ENCODE results near the gene BACE1-AS. TPM values are rescaled to one million over a fixed set of nuclear protein-coding genes. Genes with fewer than 3 reads are reported as not detected.

Gene BACE1-AS
- total RNA-seq, 1 donor from 2014 or later = 6.1 TPM

DNA sequence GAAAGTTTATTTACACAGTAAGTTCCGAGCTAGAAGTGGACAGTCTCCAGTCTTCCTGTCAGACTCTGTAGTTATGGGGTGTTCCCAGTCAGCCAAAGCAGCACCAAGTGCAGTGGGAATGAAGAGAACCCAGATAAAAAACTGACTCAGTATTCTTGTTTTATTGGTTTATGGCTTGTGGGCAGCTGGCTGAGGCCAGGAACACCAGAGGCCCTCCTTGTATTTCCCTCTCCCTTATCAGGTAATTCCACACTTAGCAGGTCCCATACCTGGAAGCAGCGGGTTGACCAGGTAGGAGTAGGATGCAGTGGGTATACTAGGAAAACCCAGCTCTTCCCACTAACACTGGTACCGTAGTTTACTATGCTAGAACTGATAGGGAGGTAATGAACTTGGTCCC, 3.5 kb upstream of the BACE1-AS start:
- DNase-seq (ENCODE audit: extremely low read depth, low read depth, low spot score) = no peak

DNA sequence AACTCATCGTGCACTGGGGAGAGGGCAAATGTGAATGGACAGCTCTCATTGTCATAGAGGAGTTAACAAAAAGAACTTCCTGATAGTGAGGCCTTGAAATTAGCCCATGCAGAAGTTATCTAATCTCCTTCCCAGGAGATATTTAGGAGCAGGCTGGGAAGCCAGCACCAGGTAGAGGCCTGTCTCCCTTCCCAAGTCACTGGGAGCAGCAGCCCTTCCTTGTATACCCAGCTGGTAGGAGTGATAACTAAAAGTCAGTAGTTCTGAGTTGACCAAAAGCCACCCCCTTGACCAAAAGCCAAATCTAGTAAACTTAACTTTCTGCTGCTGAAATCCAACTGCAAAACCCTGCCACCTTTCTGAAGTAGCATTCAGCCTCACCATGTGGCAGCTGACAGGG, 1.4 kb upstream of the BACE1-AS start:
- no peak for DNase-seq (ENCODE audit: extremely low read depth, low read depth, low spot score)

DNA sequence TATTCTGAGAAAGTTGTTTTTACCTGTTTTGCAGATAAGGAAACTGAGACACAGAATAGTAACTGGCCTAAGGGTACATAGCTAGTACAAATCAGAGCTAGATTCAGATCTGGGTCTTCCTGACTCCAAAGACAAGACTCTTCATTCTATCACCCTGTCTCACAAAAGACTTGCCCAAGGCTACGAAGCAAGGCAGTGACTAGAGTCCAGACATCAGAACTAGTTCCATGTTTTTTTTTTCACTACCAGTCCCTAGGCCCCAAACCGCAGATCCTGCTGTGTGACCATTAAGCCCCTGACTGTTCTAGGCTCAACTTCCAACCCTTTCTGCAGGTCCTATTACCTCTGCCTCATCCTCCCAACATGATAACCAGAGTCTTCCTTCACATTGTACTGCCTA, 1.5 kb downstream of the BACE1-AS start:
- no peak for DNase-seq (ENCODE audit: extremely low read depth, low read depth, low spot score)

DNA sequence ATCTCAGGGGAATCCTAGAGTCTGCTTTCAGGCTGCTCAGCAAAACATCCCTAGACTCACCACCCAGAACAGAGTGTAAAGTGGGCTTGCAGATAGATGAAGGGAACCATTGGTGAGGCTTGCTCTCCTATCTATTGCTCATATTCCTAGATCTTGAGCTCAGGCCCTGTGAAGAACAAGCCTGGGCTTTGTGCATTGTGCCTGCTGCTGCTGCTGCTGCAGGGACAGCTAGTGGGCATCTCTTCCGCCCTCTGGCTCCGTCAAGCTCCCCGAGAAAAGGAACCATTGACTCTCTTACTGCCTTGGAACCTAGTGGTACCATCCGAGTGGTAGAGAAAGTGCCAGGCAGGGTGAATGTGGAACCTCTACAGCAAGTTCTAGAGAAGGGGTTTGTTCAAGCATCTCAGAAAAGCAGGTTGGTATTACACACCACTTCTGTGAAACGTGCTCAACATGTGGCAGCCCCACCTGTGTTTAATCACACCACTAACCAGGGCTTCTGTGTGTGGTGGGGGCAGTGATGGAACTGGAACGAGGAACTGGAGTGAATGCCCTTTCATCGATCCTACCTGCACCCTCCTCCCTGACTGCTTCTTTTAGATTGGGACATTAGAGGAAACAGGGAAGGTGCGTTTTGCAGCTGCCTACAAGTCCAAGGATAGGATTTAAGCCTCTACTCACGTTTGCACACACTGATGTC, 4.4 kb downstream of the BACE1-AS start:
- no peak for DNase-seq (ENCODE audit: extremely low read depth, low read depth, low spot score)

DNA sequence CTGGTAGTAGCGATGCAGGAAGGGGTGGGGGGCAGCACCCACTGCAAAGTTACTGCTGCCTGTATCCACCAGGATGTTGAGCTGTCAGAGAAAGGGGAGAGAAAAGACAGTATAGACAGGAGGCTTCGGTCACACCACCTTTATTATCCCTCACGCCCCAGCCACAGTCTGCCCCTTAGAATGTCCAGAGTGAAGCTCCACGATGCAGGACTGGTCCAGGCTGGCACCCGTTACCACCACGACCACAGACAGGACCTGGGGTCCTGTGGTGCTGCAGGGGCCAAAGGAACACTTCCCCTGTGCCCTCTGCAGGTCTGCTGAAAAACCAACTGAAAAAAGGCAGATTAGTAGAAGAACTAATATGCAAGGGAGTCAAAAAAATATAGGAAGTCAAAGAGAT, 5.7 kb downstream of the BACE1-AS start:
- DNase-seq (ENCODE audit: extremely low read depth, low read depth, low spot score) = no peak

DNA sequence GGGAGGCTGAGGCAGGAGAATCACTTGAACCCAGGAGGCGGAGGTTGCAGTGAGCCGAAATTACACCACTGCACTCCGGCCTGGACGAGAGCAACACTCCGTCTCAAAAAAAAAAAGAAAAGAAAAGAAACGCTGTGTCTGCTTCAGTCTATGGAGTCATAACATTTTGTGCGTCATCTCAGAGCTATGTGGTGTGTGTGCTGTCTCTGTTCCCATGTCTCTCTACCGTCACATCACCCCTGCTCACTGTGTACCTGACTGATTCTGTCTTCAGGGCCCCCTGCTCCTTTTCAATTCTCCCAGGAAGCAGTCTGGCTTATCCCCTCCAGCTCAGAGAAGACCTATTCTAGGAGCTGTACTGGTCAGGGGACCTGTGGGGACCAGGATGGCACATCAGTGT, 7.0 kb downstream of the BACE1-AS start:
- DNase-seq (ENCODE audit: extremely low read depth, low read depth, low spot score) = no peak

DNA sequence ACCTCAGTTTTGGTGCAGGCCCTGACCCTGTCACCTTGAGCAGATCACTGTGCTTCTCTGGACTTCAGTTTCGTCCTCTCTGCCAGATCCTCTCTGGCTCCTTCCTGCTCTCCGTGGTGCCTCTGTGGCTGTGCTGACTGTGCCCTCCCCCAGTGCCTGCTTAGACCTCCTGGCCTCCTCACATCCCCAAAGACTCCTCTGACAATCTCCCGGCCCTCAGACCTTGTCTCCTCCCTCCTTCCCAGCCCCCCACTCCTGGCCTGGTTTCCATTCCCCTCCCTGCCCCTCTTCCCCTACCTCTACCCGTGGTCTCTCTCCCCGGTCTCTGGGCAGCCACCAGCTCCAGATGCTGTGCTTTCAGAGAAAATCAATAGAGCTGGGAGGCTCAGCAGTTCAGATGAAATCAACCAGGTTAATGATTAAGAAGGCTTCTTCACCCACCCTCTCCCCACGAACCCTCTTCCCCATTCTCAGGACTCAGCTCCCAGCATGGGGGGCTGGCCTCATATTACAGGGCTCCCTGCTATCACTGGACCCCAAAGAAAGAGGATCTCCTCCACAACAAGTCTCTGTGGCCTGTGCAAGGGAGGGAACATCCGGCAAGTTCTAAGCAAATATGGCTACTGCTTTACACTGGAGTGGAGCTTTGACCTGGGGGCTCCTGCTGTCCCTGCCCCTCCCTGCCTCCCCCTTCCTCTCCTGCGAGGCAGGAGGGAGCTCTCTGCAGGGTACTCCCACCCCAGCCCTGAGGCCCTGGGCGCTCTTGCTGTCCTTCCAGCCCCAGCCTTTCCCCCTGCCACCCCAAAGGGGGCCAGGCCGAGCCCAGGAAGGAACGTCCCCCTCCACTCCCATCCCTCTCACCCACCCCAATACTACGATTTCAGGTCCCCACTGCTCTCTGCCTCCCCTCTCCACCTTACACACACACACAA, 8.5 kb downstream of the BACE1-AS start:
- DNase-seq (ENCODE audit: extremely low read depth, low read depth, low spot score) = no peak

DNA sequence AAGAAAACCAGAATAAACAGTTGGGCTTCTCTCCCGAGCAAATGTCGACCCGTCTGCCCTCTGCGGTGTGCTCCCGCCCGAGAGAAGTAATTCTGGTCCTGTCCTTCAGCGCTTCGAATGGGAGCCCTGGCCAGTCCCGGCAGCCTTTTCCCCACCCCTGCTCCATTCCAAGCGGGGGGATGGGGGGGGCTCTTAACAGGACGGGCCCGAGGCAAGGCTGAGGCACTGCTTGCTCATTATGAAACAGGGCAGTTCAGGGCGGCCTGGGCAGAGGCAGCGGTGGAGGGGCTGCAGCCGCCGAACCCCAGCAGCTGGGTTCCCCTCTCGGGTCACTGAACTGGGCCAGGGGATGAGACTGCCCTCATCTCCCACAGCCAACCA, 9.1 kb downstream of the BACE1-AS start:
- no peak for DNase-seq (ENCODE audit: extremely low read depth, low read depth, low spot score)

DNA sequence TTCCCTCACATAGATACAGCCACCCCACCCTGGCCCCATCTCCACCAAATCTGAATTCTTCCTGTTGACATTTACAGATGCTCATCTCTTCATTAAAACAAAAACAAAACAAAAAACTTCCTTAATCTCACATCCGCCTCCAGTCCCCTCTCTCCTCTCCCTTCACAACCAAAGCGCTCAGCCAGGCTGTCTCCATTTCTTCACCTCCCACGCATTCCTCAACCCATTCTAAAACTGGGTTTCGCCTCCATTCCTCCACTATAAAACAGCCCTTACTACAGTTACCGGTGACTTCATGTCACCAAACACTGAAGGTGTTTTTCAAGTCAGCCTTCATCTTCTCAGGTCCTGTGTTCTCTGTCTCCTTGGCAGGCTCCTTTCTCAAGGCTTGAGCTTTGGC, 9.6 kb downstream of the BACE1-AS start:
- no peak for DNase-seq (ENCODE audit: extremely low read depth, low read depth, low spot score)

DNA sequence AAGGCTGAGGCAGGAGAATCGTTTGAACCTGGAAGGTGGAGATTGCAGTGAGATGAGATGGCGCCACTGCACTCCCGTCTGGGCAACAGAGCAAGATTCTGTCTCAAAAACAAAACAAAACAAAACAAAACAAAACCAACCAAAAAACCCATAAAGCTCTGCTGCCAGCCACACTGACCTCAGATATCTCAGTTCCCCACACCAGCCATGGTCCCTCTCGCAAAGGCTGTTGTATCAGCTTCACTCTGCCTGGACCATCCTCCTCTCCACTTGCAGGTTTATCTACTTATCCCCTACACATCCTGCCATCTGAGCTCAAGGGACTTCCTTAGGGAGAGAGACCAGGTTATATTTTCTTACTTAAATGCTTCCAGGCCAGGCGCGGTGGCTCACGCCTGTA, 11.1 kb downstream of the BACE1-AS start:
- DNase-seq (ENCODE audit: extremely low read depth, low read depth, low spot score) = no peak

DNA sequence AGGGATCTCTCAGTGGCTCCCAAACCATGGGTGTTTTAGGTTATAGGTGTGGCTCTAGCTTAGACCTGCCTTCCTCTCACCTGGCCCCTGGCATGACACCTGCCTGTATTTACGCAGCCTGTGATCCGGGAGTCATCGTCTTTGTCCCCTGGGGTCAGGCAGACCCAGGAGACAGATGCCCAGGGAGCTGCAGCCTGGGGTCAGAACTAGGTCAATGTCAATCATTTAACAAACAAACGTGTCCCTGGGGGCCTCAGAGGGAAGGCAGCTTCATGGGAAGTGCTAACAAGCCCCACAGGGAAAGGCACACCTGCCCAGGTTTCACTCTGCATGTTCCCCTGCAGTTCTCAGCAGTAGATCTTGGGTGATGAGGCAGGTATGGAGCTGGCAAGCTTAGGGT, 12.0 kb downstream of the BACE1-AS start:
- no peak for DNase-seq (ENCODE audit: extremely low read depth, low read depth, low spot score)

DNA sequence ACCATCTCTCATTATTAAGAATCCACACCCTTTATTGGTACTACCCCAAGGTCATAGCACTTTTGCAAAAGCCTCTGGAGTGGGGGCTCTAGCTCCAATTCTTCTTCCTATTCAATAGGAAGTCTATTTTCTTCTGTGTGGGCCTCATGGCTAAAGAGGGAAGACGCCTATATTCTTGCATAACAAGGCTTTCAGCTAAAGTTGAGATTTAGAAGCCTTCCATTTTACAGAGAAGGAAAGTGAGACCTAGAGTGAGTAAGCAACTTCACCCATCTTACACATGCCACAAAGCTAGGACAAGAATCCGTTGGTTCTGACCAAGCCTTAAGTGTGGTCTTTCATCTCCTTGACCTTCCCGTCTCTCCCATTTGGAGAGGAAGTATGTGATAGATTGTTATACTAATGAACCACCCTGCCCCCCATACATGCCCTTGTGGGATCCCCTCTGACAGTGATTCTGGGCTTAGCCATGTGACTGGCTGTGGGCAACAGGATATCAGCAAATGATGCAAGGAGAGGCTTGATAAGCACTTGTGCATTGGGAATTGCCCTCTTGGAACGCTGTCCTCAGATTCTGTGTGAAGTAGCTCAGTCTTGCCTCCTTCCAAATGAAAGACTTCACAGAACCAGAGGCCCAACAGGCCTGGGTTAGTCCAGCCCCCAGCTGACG, 12.6 kb downstream of the BACE1-AS start:
- no peak for DNase-seq (ENCODE audit: extremely low read depth, low read depth, low spot score)

DNA sequence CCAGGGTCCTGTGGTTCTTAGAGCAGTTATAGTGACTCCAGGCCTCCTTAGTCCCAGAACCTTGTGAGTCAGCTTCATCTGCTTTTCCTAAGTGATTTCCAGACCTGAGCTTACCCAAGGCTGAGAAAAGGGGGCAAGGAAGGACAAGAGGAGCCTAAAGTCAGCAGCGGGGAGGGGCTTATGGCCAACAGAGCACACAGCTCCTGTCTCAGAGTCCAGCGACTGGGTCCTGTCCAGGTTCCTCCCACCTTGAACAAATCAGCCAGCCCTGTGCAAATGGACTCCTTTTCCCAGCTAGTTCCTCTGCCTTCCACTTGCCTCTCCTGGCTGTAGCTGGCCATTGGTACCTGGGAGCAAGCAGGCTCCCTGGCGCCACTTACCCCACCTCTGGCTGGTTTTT, 14.0 kb downstream of the BACE1-AS start:
- DNase-seq (ENCODE audit: extremely low read depth, low read depth, low spot score) = no peak

DNA sequence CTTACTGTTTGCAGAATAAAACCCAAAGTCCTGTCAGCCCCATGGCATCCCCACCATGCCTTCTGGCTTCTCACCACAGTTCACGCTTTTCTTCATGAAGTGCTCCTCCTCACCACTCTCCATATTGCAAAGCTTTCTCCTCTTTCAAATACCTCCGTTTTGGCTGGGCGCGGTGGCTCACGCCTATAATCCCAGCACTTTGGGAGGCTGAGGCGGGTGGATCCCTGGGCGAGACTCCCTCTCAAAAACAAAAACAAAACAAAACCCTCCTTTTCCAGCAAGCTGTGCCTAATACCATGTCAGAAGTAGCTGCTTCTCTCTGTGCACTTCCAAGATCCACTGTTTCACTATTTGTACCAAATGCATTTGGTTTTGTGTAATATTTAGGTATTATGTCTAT, 18.2 kb downstream of the BACE1-AS start:
- no peak for DNase-seq (ENCODE audit: extremely low read depth, low read depth, low spot score)

DNA sequence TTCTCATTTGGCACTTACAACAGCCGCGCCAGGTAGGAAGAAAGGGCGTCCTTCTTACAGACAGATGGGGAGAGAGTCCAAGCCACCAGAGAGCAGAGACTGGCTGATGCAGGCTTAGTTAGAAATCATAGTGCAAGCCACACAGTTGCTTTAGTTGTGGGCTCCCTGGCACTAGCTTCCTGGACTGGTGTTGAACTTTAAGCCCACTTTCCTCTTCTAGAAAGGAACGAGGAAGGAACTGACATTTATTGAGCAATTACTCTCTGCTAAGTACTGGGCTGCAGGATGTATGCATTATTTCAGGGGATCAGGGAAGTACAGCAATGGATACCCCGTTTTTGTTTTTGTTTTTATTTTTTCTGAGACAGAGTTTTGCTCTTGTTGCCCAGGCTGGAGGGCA, 21.9 kb downstream of the BACE1-AS start:
- DNase-seq (ENCODE audit: extremely low read depth, low read depth, low spot score) = no peak

DNA sequence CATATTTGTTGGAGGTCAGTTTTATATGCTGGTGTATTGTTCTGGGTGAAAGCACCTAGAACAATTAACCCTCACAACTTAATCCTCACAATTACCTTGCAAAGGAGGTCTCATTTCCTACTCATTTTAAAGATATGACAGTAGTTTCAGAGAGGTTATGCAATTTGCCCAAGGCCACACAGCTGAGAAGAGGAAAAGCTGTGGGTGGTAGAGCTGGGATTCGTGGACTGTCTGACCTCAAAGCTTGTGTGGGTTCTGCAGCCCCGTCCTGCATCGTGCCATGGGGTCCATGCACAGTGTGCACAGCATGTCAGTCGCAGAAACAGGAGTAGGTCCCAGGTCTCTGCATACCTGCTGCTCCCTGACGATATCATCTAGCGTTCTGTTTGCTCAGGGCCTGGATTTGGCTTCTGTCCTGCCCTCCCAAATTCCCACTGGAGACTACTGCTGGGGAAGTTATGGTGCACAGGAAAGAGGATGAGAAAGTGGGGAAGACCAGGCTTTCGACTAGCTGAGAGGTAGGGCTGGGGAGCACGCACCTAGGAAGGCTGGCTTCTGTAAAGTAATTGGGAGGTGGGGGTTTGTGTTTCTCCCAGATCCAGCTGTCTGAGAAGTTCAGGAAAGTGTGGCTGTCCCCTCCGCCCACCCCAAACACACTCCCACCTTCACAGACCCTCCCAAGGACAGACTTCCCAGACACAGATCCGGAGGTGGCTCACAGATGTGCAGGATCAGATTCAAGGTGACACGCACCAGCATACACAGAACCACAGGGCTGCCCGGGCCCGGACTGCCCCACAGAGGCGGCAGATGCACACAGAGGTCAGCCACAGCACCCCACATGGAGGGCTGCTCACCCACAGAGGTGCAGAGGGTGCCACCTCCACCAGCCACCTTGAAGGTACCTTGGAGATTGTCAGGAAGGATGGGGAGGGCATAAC, 23.0 kb downstream of the BACE1-AS start:
- DNase-seq (ENCODE audit: extremely low read depth, low read depth, low spot score) = no peak

DNA sequence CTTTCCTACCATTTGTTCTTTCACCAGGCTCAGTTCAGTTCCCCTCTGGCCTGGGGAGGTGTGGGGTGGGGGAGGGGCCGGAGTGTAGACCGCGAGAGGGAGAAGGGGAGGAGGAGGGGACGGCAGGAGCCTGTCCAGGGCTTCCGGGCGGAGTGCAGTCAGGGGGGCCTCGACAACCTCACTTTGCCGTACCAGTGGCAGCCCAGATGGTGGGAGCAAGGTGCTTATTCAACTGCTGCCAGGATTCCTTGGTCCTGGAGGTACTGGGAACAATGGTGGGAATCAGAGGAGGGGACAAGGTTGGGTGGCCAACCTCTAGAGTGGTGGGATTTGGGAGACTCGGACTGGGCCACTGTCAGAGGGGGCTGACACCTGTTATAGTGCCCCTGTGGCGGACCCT, 23.7 kb downstream of the BACE1-AS start:
- DNase-seq (ENCODE audit: extremely low read depth, low read depth, low spot score) = no peak

DNA sequence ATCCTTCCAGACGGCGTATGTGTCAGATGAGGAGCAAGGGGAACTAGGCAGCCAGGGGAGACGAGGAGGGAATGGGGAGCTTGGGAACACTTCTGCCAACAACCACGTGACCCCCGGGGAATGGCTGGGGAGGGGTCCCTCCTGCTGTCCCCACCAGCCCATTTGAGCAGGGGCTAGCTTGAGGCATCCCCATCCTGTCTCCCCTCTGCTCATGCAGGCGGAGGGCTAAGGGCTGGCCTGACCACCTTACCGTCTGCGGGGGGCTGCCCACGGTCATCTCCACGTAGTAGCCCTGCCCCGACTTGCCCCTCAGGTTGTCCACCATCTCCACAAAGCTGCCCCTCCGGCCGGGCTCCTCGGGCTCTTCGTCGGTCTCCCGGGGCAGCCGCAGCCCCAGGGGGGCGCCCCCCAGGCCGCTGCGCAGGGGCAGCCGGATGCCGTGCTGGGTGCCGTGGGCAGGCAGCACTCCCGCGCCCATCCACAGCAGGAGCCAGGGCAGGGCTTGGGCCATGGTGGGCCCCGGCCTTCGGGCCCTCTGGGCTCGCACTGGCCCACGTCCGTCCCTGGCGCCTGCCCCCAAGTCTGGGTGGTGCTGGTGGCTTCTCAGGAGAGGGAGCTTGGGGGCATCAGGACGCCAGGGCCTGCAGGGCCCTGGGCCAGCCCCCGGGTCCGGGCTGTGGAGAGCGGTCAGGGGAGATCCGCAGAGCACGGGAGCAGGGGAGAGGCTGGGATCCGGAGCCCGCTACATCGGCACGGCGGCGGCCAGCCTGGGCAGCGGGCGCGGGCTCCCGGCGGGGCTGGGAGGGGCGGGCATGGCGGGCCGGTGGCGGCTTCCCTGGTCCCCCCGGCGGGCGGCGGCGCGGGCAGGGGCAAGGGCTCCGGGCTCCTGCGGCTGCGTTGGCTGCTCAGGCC, 24.4 kb downstream of the BACE1-AS start:
- no peak for DNase-seq (ENCODE audit: extremely low read depth, low read depth, low spot score)

DNA sequence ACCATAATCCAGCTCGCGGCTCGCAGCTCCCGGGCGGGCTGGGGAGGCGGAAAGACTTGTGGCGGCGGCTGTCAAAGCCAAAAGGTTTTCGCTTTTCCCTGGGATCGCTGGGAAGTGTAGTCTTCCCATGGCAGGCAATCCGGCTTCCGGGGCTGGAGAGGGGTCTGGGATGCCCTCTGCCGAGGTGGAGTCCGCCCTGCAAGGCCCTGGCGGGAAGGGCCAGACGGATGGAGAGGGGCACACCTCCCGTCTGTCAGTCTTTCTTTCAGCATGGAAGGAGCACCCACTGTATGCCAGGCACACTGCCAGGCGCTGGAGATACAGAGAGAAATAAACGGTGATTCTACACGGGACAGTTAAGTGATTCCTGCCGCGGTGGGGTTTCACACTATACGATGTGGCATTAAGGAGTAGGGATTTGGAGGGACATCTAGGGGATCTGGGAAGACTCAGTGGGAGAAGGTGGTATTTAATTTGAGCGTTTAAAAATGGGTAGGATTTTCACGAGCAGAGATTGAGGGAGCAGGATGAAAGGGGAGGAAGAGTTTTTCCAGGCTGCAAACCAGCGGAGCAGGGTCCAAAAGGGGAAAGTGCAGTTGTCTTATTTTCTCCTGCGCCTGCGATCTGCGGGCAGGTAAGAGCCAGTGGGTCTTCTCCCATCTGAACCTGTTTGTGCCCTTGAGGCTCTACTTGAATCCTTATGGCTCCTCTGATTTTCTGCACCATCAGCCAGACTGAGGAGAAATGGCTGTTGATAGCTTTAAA, 25.2 kb downstream of the BACE1-AS start, which contains the start of gene BACE1:
Gene BACE1, minus strand, starts transcription at position 60 of the 765 bp plus-strand sequence. CDS start 461 bp downstream, outside the sequence.
- no peak for DNase-seq (ENCODE audit: extremely low read depth, low read depth, low spot score)

Data from glomerular endothelial cell (primary cell).